ENCODE data around the gene UHRF1. TPM values are rescaled to one million over a fixed set of nuclear protein-coding genes. Genes with fewer than 3 reads are reported as not detected.

Gene UHRF1
- total and polyA plus RNA-seq, 2 of the 13 experiments (the other 11 are each of a cell fraction or from before 2014, with no cell fraction given) = 6.8 to 78.4 TPM

DNA sequence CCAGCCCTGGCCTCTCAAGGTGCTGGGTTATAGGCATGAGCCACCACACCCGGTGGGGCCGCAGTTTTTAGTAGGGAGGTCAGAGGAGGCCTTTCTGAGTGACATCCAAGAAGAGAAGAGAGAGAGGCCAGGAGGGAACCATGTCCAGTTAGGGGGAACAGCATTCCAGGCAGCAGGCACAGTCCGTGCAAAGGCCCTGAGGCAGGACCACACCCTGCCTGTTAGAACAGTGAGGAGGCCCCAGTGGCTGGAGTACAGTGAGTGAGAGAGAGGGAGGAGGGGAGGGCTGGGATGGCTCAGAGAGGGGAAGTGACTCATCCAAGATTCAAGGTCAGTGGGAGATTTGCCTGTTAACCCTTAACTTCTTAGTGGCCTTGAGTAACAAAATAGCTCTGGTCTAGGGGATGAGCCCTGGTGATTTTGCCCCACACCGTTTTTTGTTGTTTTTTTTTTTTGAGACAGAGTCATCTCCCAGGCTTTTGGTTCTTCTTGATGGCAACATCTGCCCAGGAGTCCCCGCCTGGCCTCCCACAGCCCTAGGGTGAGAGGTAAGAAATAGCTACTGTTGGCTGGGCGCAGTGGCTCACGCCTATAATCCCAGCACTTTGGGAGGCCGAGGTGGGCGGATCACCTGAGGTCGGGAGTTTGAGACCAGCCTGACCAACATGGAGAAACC is 39.1 kb upstream of the UHRF1 start (continued):
- TF ChIP-seq ZNF180 (CRISPR knock-in tag; IDR thresholded peaks at IDR 0.05; ENCODE audit: borderline replicate concordance, low read depth) (no peak), ZMYM3 (CRISPR knock-in tag; IDR thresholded peaks at IDR 0.05) (peak; percentile 100), AKAP8 (CRISPR knock-in tag; IDR thresholded peaks at IDR 0.05) (no peak), ZNF678 (CRISPR knock-in tag; IDR thresholded peaks at IDR 0.05) (no peak), ZNF792 (CRISPR knock-in tag; IDR thresholded peaks at IDR 0.05) (0 out of 2 replicates have a peak, but pooled peaks have one; percentile 31), ZNF614 (CRISPR knock-in tag; IDR thresholded peaks at IDR 0.05; ENCODE audit: borderline replicate concordance) (0 out of 2 replicates have a peak, but pooled peaks have one; percentile 17), HOXA3 (CRISPR knock-in tag; IDR thresholded peaks at IDR 0.05) (peak; percentile 80; the same call in 1 of the 2 replicates), FOXC1 (CRISPR knock-in tag; IDR thresholded peaks at IDR 0.05; ENCODE audit: borderline replicate concordance) (no peak), NAIF1 (CRISPR knock-in tag; IDR thresholded peaks at IDR 0.05; ENCODE audit: borderline replicate concordance) (no peak), ZNF44 (CRISPR knock-in tag; IDR thresholded peaks at IDR 0.05) (no peak), ZNF670 (CRISPR knock-in tag; IDR thresholded peaks at IDR 0.05; ENCODE audit: borderline replicate concordance) (no peak), GABPA (IDR thresholded peaks at IDR 0.05; ENCODE audit: low read depth, low read length) (no peak), GABPA (CRISPR knock-in tag; IDR thresholded peaks at IDR 0.05; ENCODE audit: low read depth) (peak; percentile 52; the same call in 1 of the 2 replicates), BCL6 (CRISPR knock-in tag; IDR thresholded peaks at IDR 0.05) (no peak), ZNF333 (CRISPR knock-in tag; IDR thresholded peaks at IDR 0.05; ENCODE audit: borderline replicate concordance) (no peak), ZNF547 (CRISPR knock-in tag; IDR thresholded peaks at IDR 0.05) (0 out of 2 replicates have a peak, but pooled peaks have one; percentile 58), ZFP82 (CRISPR knock-in tag; IDR thresholded peaks at IDR 0.05; ENCODE audit: borderline replicate concordance) (0 out of 2 replicates have a peak, but pooled peaks have one; percentile 58), TSC22D2 (CRISPR knock-in tag; IDR thresholded peaks at IDR 0.05; ENCODE audit: borderline replicate concordance) (no peak), GLI4 (CRISPR knock-in tag; IDR thresholded peaks at IDR 0.05; ENCODE audit: borderline replicate concordance) (no peak)
- TF ChIP-seq, protein P1, sequence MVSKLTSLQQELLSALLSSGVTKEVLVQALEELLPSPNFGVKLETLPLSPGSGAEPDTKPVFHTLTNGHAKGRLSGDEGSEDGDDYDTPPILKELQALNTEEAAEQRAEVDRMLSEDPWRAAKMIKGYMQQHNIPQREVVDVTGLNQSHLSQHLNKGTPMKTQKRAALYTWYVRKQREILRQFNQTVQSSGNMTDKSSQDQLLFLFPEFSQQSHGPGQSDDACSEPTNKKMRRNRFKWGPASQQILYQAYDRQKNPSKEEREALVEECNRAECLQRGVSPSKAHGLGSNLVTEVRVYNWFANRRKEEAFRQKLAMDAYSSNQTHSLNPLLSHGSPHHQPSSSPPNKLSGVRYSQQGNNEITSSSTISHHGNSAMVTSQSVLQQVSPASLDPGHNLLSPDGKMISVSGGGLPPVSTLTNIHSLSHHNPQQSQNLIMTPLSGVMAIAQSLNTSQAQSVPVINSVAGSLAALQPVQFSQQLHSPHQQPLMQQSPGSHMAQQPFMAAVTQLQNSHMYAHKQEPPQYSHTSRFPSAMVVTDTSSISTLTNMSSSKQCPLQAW (CRISPR knock-in tag; IDR thresholded peaks at IDR 0.05) = peak; percentile 52; the same call in 1 of the 2 replicates
- TF ChIP-seq, protein P2, sequence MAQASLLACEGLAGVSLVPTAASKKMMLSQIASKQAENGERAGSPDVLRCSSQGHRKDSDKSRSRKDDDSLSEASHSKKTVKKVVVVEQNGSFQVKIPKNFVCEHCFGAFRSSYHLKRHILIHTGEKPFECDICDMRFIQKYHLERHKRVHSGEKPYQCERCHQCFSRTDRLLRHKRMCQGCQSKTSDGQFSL (CRISPR knock-in tag; IDR thresholded peaks at IDR 0.05) = no peak
- TF ChIP-seq, protein P3, sequence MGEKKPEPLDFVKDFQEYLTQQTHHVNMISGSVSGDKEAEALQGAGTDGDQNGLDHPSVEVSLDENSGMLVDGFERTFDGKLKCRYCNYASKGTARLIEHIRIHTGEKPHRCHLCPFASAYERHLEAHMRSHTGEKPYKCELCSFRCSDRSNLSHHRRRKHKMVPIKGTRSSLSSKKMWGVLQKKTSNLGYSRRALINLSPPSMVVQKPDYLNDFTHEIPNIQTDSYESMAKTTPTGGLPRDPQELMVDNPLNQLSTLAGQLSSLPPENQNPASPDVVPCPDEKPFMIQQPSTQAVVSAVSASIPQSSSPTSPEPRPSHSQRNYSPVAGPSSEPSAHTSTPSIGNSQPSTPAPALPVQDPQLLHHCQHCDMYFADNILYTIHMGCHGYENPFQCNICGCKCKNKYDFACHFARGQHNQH (CRISPR knock-in tag; IDR thresholded peaks at IDR 0.05) = peak; percentile 81
- TF ChIP-seq, protein P4, sequence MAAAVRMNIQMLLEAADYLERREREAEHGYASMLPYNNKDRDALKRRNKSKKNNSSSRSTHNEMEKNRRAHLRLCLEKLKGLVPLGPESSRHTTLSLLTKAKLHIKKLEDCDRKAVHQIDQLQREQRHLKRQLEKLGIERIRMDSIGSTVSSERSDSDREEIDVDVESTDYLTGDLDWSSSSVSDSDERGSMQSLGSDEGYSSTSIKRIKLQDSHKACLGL (CRISPR knock-in tag; IDR thresholded peaks at IDR 0.05) = no peak
- TF ChIP-seq, protein P5, sequence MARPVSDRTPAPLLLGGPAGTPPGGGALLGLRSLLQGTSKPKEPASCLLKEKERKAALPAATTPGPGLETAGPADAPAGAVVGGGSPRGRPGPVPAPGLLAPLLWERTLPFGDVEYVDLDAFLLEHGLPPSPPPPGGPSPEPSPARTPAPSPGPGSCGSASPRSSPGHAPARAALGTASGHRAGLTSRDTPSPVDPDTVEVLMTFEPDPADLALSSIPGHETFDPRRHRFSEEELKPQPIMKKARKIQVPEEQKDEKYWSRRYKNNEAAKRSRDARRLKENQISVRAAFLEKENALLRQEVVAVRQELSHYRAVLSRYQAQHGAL (CRISPR knock-in tag; IDR thresholded peaks at IDR 0.05; ENCODE audit: not compliant biosample characterization) = no peak
- TF ChIP-seq, protein P6, sequence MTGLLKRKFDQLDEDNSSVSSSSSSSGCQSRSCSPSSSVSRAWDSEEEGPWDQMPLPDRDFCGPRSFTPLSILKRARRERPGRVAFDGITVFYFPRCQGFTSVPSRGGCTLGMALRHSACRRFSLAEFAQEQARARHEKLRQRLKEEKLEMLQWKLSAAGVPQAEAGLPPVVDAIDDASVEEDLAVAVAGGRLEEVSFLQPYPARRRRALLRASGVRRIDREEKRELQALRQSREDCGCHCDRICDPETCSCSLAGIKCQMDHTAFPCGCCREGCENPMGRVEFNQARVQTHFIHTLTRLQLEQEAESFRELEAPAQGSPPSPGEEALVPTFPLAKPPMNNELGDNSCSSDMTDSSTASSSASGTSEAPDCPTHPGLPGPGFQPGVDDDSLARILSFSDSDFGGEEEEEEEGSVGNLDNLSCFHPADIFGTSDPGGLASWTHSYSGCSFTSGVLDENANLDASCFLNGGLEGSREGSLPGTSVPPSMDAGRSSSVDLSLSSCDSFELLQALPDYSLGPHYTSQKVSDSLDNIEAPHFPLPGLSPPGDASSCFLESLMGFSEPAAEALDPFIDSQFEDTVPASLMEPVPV (CRISPR knock-in tag; IDR thresholded peaks at IDR 0.05) = no peak
